A549 (cell line): Measurements from ENCODE around the gene NBEAL2. TPM values are rescaled to one million over a fixed set of nuclear protein-coding genes. Genes with fewer than 3 reads are reported as not detected.
"Not testable (repeated sequence)": the region's sequence is repeated elsewhere in the genome, so short reads cannot be mapped to it uniquely, and the experiment has no call there.

Experiments
- ATAC-seq, 2 experiments: fragments of 200-7000 bp in 1 of 2; fragments of >200 bp in 1 of 2; cut with Nextera tagmentation in 1 of 2; cut with Tn5 transposase in 1 of 2; 3 replicates each; pipeline versions ENCODE4 v1.8.0 to v1.9.1; 2018 to 2020; ENCODE audit warnings: mild to moderate bottlenecking in 1 of 2, moderate library complexity in 1 of 2
- CTCF ChIA-PET: fragments of 300-600 bp; sonication (Branson Sonifier 250); formaldehyde crosslinking; extraction: SDS; loops from one replicate; lab custom pipeline; 2021; ENCODE audit warnings: antibody characterized with exemption, inconsistent platforms; lab: Yijun Ruan, JAX
- POLR2A ChIA-PET: fragments of 350-600 bp; formaldehyde crosslinking; extraction: SDS; loops from one replicate; lab custom pipeline; 2021; ENCODE audit warnings: antibody characterized with exemption, inconsistent platforms; lab: Yijun Ruan, JAX
- DNase-seq, 2 experiments: peaks; one replicate each; pipeline versions ENCODE4 v3.0.0 to v3.0.0-alpha.2; 2011 to 2016; ENCODE audit warnings: low read depth in 1 of 2, low spot score in 1 of 2
- FAIRE-seq: peaks from 2 replicates; lab custom pipeline; 2011; peaks lifted over from hg19 to GRCh38; lab: Jason Lieb, UNC
- H3K27ac ChIP-seq, 2 experiments: fragments of >200 bp; sonication (Bioruptor Twin); formaldehyde crosslinking; 3 replicates each; pipeline ENCODE4 v1.5.1; 2016 to 2017
- H3K4me1 ChIP-seq: fragments of >200 bp; sonication (Bioruptor Twin); formaldehyde crosslinking; 3 replicates; pipeline ENCODE4 v1.6.1; 2016
- H3K4me2 ChIP-seq: fragments of >200 bp; sonication (Bioruptor Twin); formaldehyde crosslinking; 3 replicates; pipeline ENCODE4 v1.6.1; 2016
- H3K4me3 ChIP-seq: fragments of >200 bp; sonication (Bioruptor Twin); formaldehyde crosslinking; 3 replicates; pipeline ENCODE4 v1.5.1; 2016
- H3K9me3 ChIP-seq: fragments of >200 bp; sonication (Bioruptor Twin); formaldehyde crosslinking; 3 replicates; pipeline ENCODE4 v1.6.1; 2016
- BHLHE40 ChIP-seq: IDR thresholded peaks from 2 replicates; pipeline ENCODE4 v1.6.1; 2012; ENCODE audit warnings: low read depth, low read length, inconsistent platforms
- CBX2 ChIP-seq: fragments of 200-600 bp; sonication (generic); IDR thresholded peaks from 2 replicates; pipeline ENCODE4 v1.6.1; 2016; ENCODE audit warnings: low read depth, mild to moderate bottlenecking, borderline replicate concordance
- CBX8 ChIP-seq: fragments of 200-600 bp; sonication (generic); IDR thresholded peaks from 2 replicates; pipeline ENCODE4 v1.6.1; 2016
- CHD4 ChIP-seq: fragments of 200-600 bp; sonication (generic); IDR thresholded peaks from 2 replicates; pipeline ENCODE4 v1.6.1; 2016; ENCODE audit warnings: antibody characterized with exemption, mild to moderate bottlenecking, borderline replicate concordance
- CTCF ChIP-seq: fragments of >200 bp; sonication (Bioruptor Twin); formaldehyde crosslinking; IDR thresholded peaks from 3 replicates; pipeline ENCODE4 v1.5.1; 2016
- ELK1 ChIP-seq: fragments of 150-350 bp; IDR thresholded peaks from 2 replicates; pipeline ENCODE4 v1.6.1; 2014; ENCODE audit warnings: low read depth, mild to moderate bottlenecking, low read length
- FOSL2 ChIP-seq, 2 experiments: fragments of 450-650 bp in 1 of 2; fragments of >200 bp in 1 of 2; sonication (Bioruptor Twin) in 1 of 2; formaldehyde crosslinking; IDR thresholded peaks; 2 replicates each; pipeline versions ENCODE4 v1.5.0 to v1.6.1; 2016 to 2020; ENCODE audit warnings: mild to moderate bottlenecking in 1 of 2, moderate library complexity in 1 of 2
- GATA3 ChIP-seq: IDR thresholded peaks from 2 replicates; pipeline ENCODE4 v1.6.1; 2012; ENCODE audit warnings: borderline replicate concordance
- HDAC2 ChIP-seq: fragments of 200-600 bp; sonication (generic); IDR thresholded peaks from 2 replicates; pipeline ENCODE4 v1.6.1; 2016
- HMGXB4 ChIP-seq: fragments of 250-450 bp; sonication (Bioruptor Pico); IDR thresholded peaks from 2 replicates; pipeline ENCODE4 v1.5.0; 2021; ENCODE audit warnings: mild to moderate bottlenecking, moderate library complexity, borderline replicate concordance
- HOXB5 ChIP-seq: fragments of 250-450 bp; sonication (Bioruptor Pico); IDR thresholded peaks from 2 replicates; pipeline ENCODE4 v1.5.0; 2020; ENCODE audit warnings: mild to moderate bottlenecking, moderate library complexity
- KDM5A ChIP-seq: fragments of 200-600 bp; sonication (generic); IDR thresholded peaks from 2 replicates; pipeline ENCODE4 v1.6.1; 2016; ENCODE audit warnings: antibody characterized with exemption, mild to moderate bottlenecking
- MYC ChIP-seq: IDR thresholded peaks from 2 replicates; pipeline ENCODE4 v1.6.1; 2012; ENCODE audit warnings: mild to moderate bottlenecking, inconsistent platforms, low read length, improper control_type of control experiment, borderline replicate concordance
- NFE2L2 ChIP-seq: fragments of 150-350 bp; conservative IDR thresholded peaks from 2 replicates; pipeline ENCODE4 v1.6.1; 2014; ENCODE audit warnings: low read length
- NPAS2 ChIP-seq: fragments of 250-450 bp; sonication (Bioruptor Pico); IDR thresholded peaks from 2 replicates; pipeline ENCODE4 v1.8.0; 2022; ENCODE audit warnings: mild to moderate bottlenecking, moderate library complexity, borderline replicate concordance
- SMC3 ChIP-seq: fragments of >200 bp; sonication (Bioruptor Twin); formaldehyde crosslinking; IDR thresholded peaks from 3 replicates; pipeline ENCODE4 v1.6.1; 2018; ENCODE audit warnings: inconsistent platforms
- SREBF2 ChIP-seq: fragments of 450-650 bp; IDR thresholded peaks from 2 replicates; pipeline ENCODE4 v1.6.1; 2014; ENCODE audit warnings: mild to moderate bottlenecking, moderate library complexity
- USF2 ChIP-seq: fragments of 450-650 bp; IDR thresholded peaks from 2 replicates; pipeline ENCODE4 v1.6.1; 2014; ENCODE audit warnings: antibody characterized with exemption
- WGBS: methylation state at CpG from one replicate; pipeline ENCODE4 v1.1.6; 2017; ENCODE audit errors: missing lambda C conversion rate; 5-methylcytosine and 5-hydroxymethylcytosine counted together
- polyA plus RNA-seq, 4 experiments: library from polyadenylated mRNA; depleted of rRNA in 3 of 4; stranded (reverse); fragments of >200 nt; fragmentation: RNase III in 1 of 4; extraction: RNeasy Plus Mini Kit Qiagen cat#74134 plus additional on column Dnase treatment in 1 of 4; gene quantifications; 2 replicates in 3 of 4; 3 replicates in 1 of 4; pipeline ENCODE4 v1.2.3, GENCODE V29; 2011 to 2017

The NBEAL2 gene
- polyA plus RNA-seq, 2 of the 4 experiments (the other 2 are of a cell fraction): 9.6 to 47.3 TPM

- CTCF ChIA-PET: not testable (repeated sequence)
These were observed 57.8 kb downstream of the NBEAL2 start for GRCh38 chr3:47037302-47037701.

GRCh38 chr3:47041114-47041513, 61.6 kb downstream of the NBEAL2 start:
- ChIA-PET CTCF (interaction anchor here (1.0 to 1.6 kb wide), 5 partner anchors 9 to 329 kb away, joined by 3 to 8 read pairs (median 3); no protein-coding TSS in a partner anchor), POLR2A (interaction anchor here (0.7 kb wide), 1 partner anchor 23 kb away, joined by 4 read pairs; no protein-coding TSS in a partner anchor)
- 92% methylated on average over 3 of the region's 3 CpGs for WGBS
- ATAC-seq (no peak), FAIRE-seq (no peak), DNase-seq (no peak)
- no peak overlapping the region for H3K27ac ChIP-seq
- no peak overlapping the region for H3K4me2 ChIP-seq
- no peaks in the 10 kb centered on the region for H3K9me3 ChIP-seq
- H3K4me3 ChIP-seq: no peak overlapping the region
- H3K4me1 ChIP-seq: no peaks in the 10 kb centered on the region
- TF ChIP-seq CBX8: no peak
- no peak for TF ChIP-seq BHLHE40
- no peak for TF ChIP-seq CTCF
- TF ChIP-seq NPAS2 (CRISPR knock-in tag): no peak
- no peak for TF ChIP-seq KDM5A
- TF ChIP-seq HMGXB4 (CRISPR knock-in tag): no peak
- TF ChIP-seq USF2: no peak
- TF ChIP-seq HOXB5 (CRISPR knock-in tag): no peak
- TF ChIP-seq FOSL2 (IDR thresholded peaks at IDR 0.05): no peak
- TF ChIP-seq FOSL2 (CRISPR knock-in tag; IDR thresholded peaks at IDR 0.05): no peak
- TF ChIP-seq CBX2: no peak
- TF ChIP-seq NFE2L2: no peak
- TF ChIP-seq SREBF2: no peak
- TF ChIP-seq ELK1: no peak
- no peak for TF ChIP-seq MYC
- TF ChIP-seq SMC3: no peak
- no peak for TF ChIP-seq HDAC2

More at GRCh38 chr3:47037302-47037701, 57.8 kb downstream of the NBEAL2 start:
- H3K4me1 ChIP-seq, H3K9me3 ChIP-seq, H3K27ac ChIP-seq, POLR2A ChIA-PET, H3K4me2 ChIP-seq, DNase-seq, FAIRE-seq, ATAC-seq, H3K4me3 ChIP-seq: not testable (repeated sequence)
- WGBS: 70% methylated on average over 5 of the region's 6 CpGs

- DNase-seq (no peak), ATAC-seq (no peak), FAIRE-seq (no peak)
- Histone ChIP-seq H3K4me2 (no peak overlapping the region), H3K9me3 (no peaks in the 10 kb centered on the region), H3K4me3 (no peak overlapping the region), H3K27ac (no peak overlapping the region), H3K4me1 (peaks cover 6% of the 10 kb centered on the region; the same call in 2 of the 3 replicates)
- POLR2A ChIA-PET: no interaction called here
- WGBS: 73% methylated on average over 5 of the region's 5 CpGs
- TF ChIP-seq HMGXB4 (CRISPR knock-in tag) (no peak), CHD4 (no peak), GATA3 (no peak)
- CTCF ChIA-PET: interaction anchor here (1.2 to 1.6 kb wide), 2 partner anchors 118 to 147 kb away, joined by 6 to 8 read pairs; no protein-coding TSS in a partner anchor
These were observed 62.8 kb downstream of the NBEAL2 start for GRCh38 chr3:47042231-47042791.
